NCI-H2107 (cell line): ENCODE measurements around the gene ACTMAP.

Experiments
- DNase-seq: peaks from one replicate; lab custom pipeline; 2025; lab: John Stamatoyannopoulos, UW

Gene ACTMAP

DNA sequence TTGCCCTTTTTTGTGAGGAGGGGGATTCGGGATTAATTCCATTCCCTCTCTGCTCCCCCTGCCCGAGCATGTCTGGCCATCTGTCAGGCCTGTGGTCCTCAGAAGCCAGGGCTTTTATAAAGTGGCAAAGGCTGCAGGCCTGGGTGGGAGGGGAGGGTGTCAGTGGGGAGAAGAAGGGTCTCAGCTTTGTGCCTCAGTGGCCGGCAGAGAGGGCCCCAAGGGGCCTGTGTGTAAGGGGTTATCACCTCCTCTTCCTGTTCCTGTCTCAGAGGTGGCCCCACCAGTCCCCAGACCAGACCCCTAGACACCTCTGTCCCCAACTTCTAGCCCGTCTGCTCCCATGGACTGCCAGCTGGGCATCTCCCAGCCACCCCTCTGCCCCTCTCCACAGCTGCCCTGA is 56.4 kb downstream of the ACTMAP start:
- no peak for DNase-seq

GRCh38 chr19:40693150-40693788 is 57.0 kb downstream of the ACTMAP start:
- no peak for DNase-seq

DNA sequence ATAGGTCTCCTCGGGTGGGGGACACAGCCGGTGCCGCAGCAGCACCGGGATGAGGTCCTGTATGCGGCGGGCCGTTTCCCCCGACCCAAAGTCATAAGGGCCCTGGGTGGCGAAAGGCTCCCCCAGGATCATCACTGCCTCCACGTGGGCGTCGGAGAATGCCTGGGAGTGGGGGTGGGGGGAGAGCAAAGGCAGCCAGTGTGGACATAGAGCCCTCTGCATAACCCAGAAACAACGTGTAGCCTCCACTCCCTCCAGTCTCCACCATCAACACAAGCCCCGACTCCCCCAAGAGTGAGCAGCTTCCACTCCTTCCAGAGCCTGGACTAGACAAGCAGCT is 58.1 kb downstream of the ACTMAP start:
- no peak for DNase-seq

DNA sequence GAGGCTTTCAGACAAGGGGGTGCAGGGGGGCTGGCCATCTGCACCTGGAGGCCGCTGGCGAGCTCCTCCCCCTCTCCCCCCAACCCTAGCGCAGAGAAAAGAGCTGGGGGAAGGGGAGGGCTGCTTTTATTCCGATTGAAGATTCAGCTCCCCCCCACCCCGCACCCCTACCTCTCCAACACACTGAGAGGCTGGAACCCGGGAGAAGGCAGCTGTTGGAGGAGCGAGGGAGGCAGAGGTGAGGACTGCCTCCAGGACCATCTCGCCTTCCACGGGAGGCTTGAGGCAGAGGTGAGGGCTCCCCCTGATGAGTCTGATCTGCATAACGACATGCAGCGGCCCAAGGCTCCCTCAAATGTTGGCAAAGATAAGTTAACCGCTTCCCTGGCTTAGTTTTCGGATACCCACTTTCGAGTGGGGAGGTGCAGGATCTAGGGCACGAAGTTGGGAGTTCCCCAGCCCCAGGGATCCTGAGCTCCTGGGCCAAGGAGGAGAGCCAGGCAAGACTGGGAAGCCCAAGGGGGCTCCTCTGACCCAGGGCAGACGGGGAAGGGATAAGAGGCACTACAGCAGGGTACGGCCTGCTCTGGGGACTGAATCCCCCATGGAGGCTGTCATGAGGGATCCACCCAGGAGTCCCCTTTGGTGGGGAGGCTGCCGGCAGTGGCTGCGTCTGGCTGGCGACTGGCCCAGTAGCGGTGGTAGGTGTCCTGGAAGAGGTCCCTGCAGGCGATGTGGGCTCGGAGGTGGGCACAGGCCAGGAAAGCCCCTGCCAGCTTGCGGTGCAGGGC is 58.7 kb downstream of the ACTMAP start:
- DNase-seq = peak; percentile 51
